ENCODE data around the gene DISP3.

DNA sequence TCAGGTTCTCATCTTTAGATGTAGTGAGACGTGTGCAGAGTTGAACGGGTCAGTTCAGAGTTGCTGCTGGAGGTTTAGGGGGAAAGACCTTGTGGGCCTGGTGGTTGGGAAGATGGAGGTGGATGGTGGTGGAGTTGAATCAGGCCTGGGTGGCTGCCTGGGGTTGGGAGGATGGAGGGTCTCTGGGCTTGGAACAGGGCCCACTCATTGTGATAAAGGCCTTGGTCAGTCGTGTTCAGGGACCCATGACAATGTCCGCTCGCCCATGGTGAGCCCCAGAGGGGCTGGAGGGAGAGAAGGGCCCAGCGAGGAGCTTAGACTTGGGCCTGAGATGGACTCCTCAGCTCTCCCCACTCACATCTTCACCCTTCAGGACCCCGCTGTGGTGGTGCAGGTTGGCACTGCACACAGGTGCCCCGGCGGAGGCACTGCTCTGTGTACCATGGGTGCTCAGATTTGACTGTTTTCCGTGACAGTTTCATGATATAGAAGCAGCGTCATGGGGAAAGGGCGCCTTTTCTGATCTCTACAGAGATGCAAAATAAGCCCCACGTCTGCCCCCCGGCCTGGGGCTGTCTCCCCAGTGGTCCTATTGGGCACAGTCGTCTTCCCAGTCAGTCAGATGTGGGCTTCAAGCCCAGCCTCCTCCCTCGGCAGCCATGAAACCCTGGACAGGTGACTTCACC is 39.2 kb downstream of the DISP3 start:
- TF ChIP-seq POLR2A (IDR thresholded peaks at IDR 0.05) (no peak), POLR2AphosphoS5 (IDR thresholded peaks at IDR 0.05) (no peak)
- TF ChIP-seq, protein P1, sequence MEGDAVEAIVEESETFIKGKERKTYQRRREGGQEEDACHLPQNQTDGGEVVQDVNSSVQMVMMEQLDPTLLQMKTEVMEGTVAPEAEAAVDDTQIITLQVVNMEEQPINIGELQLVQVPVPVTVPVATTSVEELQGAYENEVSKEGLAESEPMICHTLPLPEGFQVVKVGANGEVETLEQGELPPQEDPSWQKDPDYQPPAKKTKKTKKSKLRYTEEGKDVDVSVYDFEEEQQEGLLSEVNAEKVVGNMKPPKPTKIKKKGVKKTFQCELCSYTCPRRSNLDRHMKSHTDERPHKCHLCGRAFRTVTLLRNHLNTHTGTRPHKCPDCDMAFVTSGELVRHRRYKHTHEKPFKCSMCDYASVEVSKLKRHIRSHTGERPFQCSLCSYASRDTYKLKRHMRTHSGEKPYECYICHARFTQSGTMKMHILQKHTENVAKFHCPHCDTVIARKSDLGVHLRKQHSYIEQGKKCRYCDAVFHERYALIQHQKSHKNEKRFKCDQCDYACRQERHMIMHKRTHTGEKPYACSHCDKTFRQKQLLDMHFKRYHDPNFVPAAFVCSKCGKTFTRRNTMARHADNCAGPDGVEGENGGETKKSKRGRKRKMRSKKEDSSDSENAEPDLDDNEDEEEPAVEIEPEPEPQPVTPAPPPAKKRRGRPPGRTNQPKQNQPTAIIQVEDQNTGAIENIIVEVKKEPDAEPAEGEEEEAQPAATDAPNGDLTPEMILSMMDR (IDR thresholded peaks at IDR 0.05), result no peak
